Endothelial cell (in vitro differentiated cells): ENCODE measurements around the gene TLR7. TPM values are rescaled to one million over a fixed set of nuclear protein-coding genes. Genes with fewer than 3 reads are reported as not detected.

Experiments used
- DNase-seq: peaks from one replicate; pipeline ENCODE4 v3.0.0; 2021; ENCODE audit warnings: low spot score
- H3K27ac Mint-ChIP-seq: one replicate; pipeline ENCODE4 v1.8.0; 2021; ENCODE audit warnings: mixed read lengths, inconsistent platforms; ENCODE audit not compliant: unreplicated experiment
- H3K27me3 Mint-ChIP-seq: one replicate; pipeline ENCODE4 v1.8.0; 2021; ENCODE audit warnings: mild to moderate bottlenecking, moderate library complexity, mixed read lengths, inconsistent platforms; ENCODE audit not compliant: unreplicated experiment
- H3K36me3 Mint-ChIP-seq: one replicate; pipeline ENCODE4 v1.8.0; 2021; ENCODE audit warnings: mild to moderate bottlenecking, low read depth, mixed read lengths, inconsistent platforms; ENCODE audit not compliant: unreplicated experiment
- H3K4me1 Mint-ChIP-seq: one replicate; pipeline ENCODE4 v1.8.0; 2021; ENCODE audit warnings: mild to moderate bottlenecking, mixed read lengths, inconsistent platforms; ENCODE audit not compliant: unreplicated experiment
- H3K4me3 Mint-ChIP-seq: one replicate; pipeline ENCODE4 v1.8.0; 2021; ENCODE audit warnings: mild to moderate bottlenecking, mixed read lengths, inconsistent platforms; ENCODE audit not compliant: unreplicated experiment
- H3K9me3 Mint-ChIP-seq: one replicate; pipeline ENCODE4 v1.8.0; 2021; ENCODE audit warnings: mixed read lengths, inconsistent platforms; ENCODE audit not compliant: unreplicated experiment
- total RNA-seq: library from RNA; stranded (reverse); fragmentation: NEBNext Ultra II Directional; extraction: Animal tissue kit (Norgen Biotek cat#: 25700); gene quantifications from one replicate; pipeline ENCODE4 v1.2.1, GENCODE V29; 2021; ENCODE audit not compliant: unreplicated experiment
- TF ChIP-seq, protein P1 (sequence below): fragments of 200-600 bp; sonication (generic); IDR thresholded peaks from one replicate; pipeline ENCODE4 v1.5.0; 2021; ENCODE audit warnings: antibody characterized with exemption; ENCODE audit not compliant: unreplicated experiment

Gene TLR7
- total RNA-seq, 1 donor from 2014 or later = not detected

DNA sequence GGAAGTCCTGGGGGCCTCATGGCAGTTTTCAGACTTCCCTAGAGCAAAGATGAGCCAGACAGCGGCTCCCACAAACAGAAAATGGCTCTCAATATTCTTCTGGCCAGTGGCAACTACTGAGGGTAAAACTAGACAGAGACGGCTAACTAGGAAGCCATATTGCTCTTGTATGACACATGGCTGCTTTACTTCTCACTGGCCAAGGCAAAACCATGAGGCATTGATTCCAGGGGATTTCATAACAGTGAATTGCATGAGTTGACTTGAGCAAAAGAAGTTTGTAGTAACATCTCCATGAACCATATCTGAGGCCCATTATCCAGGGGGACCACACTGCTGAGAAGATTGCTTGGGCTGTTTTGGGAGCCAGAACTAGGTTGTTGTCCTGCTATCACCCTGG lies 25.8 kb downstream of the TLR7 start:
- no peak overlapping the region for H3K4me3 Mint-ChIP-seq
- H3K36me3 Mint-ChIP-seq = no peaks in the 10 kb centered on the region
- no peaks in the 10 kb centered on the region for H3K9me3 Mint-ChIP-seq
- DNase-seq = no peak
- no peak overlapping the region for H3K27ac Mint-ChIP-seq
- TF ChIP-seq, protein P1, sequence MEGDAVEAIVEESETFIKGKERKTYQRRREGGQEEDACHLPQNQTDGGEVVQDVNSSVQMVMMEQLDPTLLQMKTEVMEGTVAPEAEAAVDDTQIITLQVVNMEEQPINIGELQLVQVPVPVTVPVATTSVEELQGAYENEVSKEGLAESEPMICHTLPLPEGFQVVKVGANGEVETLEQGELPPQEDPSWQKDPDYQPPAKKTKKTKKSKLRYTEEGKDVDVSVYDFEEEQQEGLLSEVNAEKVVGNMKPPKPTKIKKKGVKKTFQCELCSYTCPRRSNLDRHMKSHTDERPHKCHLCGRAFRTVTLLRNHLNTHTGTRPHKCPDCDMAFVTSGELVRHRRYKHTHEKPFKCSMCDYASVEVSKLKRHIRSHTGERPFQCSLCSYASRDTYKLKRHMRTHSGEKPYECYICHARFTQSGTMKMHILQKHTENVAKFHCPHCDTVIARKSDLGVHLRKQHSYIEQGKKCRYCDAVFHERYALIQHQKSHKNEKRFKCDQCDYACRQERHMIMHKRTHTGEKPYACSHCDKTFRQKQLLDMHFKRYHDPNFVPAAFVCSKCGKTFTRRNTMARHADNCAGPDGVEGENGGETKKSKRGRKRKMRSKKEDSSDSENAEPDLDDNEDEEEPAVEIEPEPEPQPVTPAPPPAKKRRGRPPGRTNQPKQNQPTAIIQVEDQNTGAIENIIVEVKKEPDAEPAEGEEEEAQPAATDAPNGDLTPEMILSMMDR = no peak
- peaks cover 2% of the 10 kb centered on the region for H3K4me1 Mint-ChIP-seq
- H3K27me3 Mint-ChIP-seq = no peaks in the 10 kb centered on the region

DNA sequence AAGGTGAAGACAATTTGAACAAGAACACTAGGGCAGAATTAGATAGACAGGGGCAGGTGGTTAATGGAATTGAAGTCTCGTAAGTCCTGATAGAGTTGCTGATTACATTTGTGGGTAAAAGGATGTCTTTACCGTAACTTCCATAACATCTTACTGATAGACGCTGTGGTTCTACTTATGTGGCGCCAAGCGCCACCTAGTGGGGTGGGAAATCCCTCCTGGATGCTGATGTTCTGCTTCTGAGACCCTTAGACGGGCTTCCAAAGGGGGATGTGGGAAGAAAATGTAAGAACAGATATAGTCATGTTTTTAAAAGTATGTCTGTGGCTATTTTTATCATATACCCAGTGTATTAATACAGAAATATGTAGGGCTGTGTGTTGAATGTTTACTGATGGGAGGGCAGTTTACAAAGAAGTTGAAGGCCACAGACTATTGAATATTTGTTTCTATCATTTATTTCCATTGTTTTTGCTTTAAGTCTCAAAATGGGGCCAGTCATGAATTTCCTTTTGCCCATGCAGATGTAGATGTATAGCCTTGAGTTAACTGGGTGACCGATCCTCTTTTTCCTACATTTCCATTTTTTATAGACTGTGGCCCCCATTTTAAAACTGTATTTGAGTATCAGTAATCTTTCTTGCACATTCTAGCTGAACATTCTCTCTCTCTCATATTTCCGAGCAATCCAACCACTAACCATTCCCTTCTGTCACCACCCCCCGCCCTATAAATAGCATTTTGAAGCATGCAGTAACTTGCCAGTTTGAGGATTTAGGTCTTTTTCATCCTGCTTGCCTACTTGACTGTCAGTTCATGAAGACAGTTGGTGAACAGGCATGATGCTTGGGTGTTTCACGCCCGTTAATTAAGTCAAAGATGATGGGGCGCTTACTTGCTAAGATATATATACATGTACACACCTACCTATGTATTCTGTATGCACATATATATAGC lies 27.5 kb downstream of the TLR7 start:
- peak; percentile 16 for DNase-seq
- Mint-ChIP-seq H3K9me3 (no peaks in the 10 kb centered on the region), H3K27me3 (no peaks in the 10 kb centered on the region), H3K4me1 (peaks cover 2% of the 10 kb centered on the region), H3K36me3 (no peaks in the 10 kb centered on the region), H3K27ac (no peak overlapping the region), H3K4me3 (no peak overlapping the region)
- TF ChIP-seq, protein P1 = peak; percentile 36

DNA sequence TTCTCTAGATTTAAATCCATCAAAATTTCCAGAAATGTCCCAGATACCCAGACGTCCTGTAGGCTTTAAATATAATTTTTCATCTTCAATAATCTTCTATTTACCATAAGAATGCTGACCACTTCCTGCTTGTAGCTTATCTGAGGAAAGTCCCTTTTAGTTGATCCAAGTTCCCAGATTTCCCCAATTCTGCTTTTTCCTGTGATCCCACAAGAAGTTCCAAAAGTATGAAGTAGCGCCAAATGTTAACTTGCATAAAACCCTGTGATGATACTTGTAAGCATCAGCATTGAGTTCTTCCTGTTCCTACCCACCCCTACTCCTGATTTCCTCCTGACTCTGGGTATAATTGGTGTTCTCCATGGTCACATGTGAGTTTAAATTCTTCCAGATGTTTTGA lies 29.0 kb downstream of the TLR7 start:
- Mint-ChIP-seq H3K36me3 (no peaks in the 10 kb centered on the region), H3K27ac (no peak overlapping the region), H3K9me3 (no peaks in the 10 kb centered on the region), H3K27me3 (no peaks in the 10 kb centered on the region), H3K4me1 (peaks cover 2% of the 10 kb centered on the region), H3K4me3 (no peak overlapping the region)
- no peak for DNase-seq
- TF ChIP-seq, protein P1 = no peak

DNA sequence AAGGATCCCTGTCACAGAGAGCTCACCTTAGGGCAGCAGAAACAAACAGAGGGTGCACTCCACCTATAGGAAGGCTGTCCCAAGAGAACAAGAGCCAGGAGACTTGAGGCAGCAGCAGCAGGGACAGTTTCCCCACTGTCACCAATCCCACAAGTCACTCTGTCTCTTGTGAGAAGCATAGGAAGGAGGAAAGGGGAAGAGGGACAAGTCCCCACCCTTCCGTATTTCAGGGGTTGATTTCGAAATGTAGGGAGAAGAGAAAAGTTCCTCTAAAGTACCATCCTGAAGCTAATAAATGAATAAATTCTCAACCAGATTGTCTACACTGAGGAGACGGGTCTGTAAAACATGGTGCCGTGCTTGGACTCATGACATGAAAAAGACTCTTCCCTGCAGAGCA lies 30.1 kb downstream of the TLR7 start:
- Mint-ChIP-seq H3K36me3 (no peaks in the 10 kb centered on the region), H3K27ac (no peak overlapping the region), H3K4me3 (no peak overlapping the region), H3K9me3 (no peaks in the 10 kb centered on the region), H3K4me1 (peaks cover 2% of the 10 kb centered on the region), H3K27me3 (no peaks in the 10 kb centered on the region)
- no peak for DNase-seq
- TF ChIP-seq, protein P1 = no peak

DNA sequence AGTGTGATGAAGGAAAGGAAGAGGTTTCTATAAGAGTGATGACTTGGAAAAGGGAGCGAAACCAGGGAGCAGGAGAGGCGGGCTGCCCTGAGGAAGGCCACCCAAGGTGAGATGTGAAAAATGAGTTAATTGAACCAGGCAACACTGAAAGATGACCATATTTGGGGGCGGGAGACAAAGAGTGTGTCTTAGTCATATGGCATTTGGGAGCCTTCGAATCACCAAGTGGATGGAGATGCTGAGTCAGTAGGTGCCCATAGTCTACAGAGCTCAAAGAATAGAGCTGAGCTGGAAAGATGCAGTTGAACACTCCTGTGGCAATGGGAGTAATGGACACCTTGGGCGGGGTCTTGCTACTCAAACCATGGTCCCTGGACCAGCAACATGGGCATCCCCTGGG lies 31.2 kb downstream of the TLR7 start:
- DNase-seq = no peak
- peaks cover 2% of the 10 kb centered on the region for H3K4me1 Mint-ChIP-seq
- TF ChIP-seq, protein P1 = no peak
- H3K36me3 Mint-ChIP-seq = no peaks in the 10 kb centered on the region
- H3K9me3 Mint-ChIP-seq = no peaks in the 10 kb centered on the region
- no peak overlapping the region for H3K27ac Mint-ChIP-seq
- H3K4me3 Mint-ChIP-seq = no peak overlapping the region
- no peaks in the 10 kb centered on the region for H3K27me3 Mint-ChIP-seq
